Activated CD4-positive, alpha-beta T cell treated with anti-CD3 and anti-CD28 coated beads, Interleukin-2, amount 50 U/mL, for 48 hours (primary cell): ENCODE measurements around the gene C9orf57.
"Not testable (repeated sequence)": the region's sequence is repeated elsewhere in the genome, so short reads cannot be mapped to it uniquely, and the experiment has no call there.

Experiments
- DNase-seq, 2 experiments: peaks; one replicate each; pipeline ENCODE4 v3.0.0-alpha.2; 2020

The C9orf57 gene

DNA sequence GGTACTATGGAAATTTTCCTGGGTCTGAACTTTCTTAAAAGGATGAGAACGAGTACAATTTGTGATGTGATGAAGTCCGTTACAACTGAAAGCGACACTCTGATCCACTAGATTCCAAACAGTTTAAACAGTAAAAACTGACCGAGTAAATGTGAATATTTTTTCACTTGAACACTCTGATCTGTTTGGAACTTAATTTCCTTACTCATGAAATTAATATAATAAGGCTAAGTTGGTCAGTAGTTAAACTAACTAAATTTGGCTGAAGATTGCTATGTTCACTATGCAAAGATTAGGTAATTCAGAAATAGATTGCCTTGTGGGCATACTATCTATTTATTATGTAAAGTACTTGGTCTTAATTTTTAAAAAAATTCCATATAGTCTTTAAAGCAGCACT is at the start of gene C9orf57:
C9orf57 (minus strand) TSS at position 101 of the 400 bp plus-strand sequence. CDS start 1,282 bp downstream, outside the sequence.
- no peak for DNase-seq

DNA sequence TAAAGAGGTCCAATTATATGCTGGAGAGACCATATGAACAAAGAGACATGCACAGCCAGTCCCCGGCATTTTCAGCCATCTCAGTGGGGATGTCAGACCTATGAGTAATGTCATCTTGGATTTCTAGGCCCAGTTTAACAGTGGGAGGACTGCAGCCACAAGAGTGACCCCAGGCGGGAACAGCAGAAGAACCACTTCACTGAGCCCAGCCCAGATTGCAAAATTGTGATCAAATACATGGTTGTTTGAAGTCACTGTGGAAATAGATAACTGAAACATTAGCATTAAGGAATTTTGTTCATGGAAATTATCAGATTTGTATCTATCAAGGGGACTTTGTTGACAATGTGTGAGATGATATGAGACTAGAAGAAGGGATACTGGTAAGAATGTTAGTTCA is 42.1 kb upstream of the C9orf57 start:
- no peak for DNase-seq

DNA sequence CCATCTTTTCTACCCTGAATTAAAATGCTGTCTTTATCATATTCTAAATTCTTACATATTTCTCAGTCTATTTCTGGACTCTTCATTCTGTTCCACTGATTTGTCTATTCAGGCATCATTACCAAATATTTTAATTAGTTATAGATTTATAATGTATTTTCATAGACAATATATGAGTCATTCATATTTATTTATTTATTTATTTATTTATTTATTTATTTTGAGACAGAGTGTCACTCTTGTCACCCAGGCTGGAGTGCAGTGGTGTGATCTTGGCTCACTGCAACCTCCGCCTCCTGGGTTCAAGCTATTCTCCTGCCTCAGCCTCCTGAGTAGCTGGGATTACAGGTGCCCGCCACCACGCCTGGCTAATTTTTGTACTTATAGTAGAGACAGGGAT is 35.1 kb upstream of the C9orf57 start:
- DNase-seq, result not testable (repeated sequence)

GRCh38 chr9:72092820-72093219 is 32.4 kb upstream of the C9orf57 start:
- DNase-seq, result no peak

GRCh38 chr9:72089451-72090130 is 29.2 kb upstream of the C9orf57 start:
- DNase-seq, result no peak

- no peak for DNase-seq
These were observed 22.1 kb upstream of the C9orf57 start for GRCh38 chr9:72082536-72082935.

DNA sequence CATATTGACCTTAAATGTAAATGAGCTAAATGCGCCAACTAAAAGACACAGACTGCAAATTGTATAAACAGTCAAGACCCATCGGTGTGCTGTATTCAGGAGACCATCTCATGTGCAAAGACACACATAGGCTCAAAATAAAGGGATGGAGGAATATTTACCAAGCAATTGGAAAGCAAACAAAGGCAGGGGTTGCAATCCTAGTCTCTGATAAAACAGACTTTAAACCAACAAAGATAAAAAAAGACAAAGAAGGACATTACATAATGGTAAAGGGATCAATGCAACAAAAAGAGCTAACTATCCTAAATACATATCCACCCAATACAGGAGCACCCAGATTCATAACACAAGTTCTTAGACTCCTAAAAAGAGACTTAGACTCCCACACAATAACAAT is 14.3 kb upstream of the C9orf57 start:
- DNase-seq, result not testable (repeated sequence)

DNA sequence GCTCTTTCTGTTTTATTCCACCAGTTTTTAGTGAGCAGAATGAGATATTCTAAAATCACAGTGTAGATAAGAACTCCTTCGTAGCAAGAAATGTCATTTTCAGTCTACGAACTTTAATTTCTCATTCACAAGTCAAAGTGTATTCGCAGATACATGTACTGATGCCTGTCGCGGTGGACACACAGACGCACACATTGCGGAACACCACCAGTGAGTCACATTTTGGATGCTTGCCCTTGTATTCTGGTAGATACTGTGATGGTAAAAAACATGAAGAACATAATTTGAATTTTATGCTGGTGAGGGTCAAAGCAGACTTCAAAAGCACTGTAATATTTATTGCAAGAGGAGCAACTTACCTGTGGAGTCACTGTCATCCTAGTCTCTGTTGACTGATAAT is 4.7 kb upstream of the C9orf57 start:
- no peak for DNase-seq

DNA sequence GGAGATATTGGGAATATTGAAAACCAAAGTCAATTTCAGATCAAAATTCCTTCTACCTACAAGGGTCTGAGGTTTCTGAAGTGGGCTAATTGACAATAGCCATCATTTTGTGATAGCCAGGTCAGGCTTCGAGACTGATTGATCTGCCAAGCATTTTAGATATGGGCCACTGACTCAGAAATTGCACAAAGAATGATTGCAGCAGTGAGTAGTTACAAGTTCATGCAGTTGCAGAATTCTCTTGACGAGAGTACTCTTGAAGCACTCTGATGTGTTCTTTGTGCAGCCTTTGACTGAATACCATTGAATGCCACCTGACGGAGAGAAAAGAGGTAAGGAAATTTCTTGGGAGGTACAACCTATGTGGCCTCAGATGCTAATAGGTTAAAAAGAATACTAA is 8.3 kb downstream of the C9orf57 start:
- no peak for DNase-seq

DNA sequence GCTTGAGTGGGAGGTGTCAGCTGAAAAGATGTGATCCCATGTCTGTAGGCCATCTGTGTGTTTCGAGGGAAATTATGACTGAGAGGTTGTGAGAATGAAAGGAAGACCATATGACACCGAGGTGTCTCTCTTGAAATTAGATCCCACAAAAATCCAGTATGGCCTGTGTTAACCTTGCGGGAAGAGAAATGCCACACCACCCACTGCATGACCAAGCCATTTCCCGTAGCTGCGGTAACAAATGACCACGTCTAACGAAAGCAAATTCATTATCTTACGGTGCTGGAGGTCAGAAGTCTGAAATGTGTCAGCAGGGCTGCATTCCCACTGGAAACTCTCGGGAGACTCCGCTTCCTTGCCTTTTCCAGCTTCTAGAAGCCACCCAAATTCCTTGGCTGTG is 11.6 kb downstream of the C9orf57 start:
- no peak for DNase-seq

DNA sequence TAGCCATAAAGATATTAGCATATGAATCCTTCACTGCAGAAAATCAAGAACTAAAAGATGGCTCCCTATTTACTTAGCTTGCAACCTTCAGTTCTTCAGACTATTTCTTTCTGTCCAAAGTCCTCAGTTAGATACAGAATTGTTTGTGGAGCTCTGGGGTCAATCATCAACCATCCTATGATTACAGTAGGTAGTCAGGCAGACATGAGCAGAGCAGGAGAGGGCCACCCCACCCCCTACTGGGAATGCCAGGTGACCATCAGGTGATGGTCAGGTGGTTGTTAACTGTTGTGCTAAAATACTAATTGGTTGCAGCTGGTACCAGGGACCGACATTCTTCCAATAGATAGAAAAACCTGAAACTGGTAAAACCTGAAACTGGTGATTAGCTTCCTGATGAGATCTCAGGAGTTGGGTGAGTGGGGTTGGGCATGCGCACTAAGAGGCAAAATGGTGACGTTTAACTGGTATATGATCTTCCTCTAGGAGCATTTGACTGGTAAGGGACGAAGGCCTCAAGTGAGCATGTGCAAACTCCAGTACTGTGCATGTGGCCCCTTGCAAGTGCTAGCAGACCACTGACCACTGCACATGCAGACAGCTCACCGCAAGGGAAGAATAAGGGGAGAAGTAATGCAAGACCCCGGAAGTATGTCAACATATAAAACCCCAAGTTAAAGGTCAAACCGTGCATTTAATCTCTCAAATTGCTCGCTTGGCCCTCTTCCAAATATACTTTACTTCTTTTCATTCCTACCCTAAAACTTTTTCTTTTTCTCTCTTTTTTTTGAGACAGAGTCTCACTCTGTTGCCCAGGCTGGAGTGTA is 13.6 kb downstream of the C9orf57 start:
- no peak for DNase-seq

GRCh38 chr9:72044095-72044494 is 16.3 kb downstream of the C9orf57 start:
- no peak for DNase-seq

DNA sequence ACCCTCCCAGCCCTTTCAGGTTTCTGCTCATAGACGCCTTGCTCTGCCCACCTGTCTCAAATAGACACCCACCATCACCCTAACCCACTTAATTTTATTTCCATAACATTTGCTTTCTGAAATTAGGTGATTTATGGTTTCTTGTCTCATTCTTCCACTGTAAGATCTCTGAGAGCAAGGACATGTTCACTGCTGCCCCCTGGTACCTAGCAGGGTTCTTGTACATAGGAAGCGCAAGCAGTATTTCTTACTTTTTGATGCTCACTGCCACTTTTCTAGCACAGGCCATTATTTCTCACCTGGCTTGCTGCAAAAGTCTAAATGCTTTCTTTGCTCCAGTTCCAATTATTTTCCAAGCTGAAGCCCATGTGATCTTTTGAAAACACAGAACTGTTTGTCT is 16.8 kb downstream of the C9orf57 start:
- no peak for DNase-seq

- no peak for DNase-seq
These were observed 17.5 kb downstream of the C9orf57 start for GRCh38 chr9:72042928-72043327.

DNA sequence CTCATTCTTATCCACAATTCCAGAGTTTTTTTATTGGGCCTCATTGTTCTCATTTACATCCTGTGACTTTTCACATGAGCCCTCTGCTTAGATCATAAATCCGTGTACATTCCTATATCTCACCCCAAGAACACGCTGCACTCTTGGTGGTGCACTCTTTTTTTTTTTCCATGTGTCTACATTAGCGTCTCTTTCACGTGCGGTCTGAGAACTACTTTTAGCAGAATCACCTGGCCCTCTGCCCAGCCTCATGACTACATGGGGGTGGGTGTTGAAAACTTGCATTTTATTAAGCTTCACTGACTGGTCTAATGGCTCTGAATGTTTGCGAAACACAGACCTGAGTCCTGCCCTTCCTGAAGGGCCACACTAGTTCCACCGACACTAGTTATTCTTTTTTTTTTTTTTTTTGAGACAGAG is 18.6 kb downstream of the C9orf57 start:
- no peak for DNase-seq

GRCh38 chr9:72041369-72041768 is 19.0 kb downstream of the C9orf57 start:
- DNase-seq, result no peak

GRCh38 chr9:72039532-72039931 is 20.9 kb downstream of the C9orf57 start:
- DNase-seq, result no peak

DNA sequence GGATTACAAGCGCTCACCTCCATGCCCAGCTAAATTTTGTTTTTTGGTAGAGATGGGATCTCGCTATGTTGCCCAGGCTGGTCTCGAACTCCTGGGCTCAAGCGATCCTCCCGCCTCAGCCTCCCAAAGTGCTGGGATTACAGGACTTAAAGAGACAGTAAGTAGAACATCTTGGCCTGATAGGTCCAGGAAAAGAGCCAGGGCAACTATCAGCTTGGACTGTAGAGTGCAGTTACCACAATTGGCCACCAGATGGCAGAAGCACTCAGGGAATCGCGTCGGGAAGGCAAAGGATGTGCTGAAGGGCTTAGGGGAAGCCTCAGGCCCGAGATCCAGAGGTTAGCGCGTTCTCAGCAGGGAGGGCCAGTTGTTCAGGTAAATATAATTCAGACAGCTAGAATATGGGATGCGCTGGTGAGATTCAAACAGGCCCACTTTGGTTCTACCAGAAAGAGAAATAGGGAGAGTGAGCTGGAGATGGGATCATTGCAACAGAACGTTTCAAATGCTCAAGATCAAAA is 21.5 kb downstream of the C9orf57 start:
- peak; percentile 73 to 79 for DNase-seq

- DNase-seq, result no peak
These were observed 22.0 kb downstream of the C9orf57 start for GRCh38 chr9:72038408-72038807.

- DNase-seq, result no peak
These were observed 22.8 kb downstream of the C9orf57 start for GRCh38 chr9:72037571-72037970.

DNA sequence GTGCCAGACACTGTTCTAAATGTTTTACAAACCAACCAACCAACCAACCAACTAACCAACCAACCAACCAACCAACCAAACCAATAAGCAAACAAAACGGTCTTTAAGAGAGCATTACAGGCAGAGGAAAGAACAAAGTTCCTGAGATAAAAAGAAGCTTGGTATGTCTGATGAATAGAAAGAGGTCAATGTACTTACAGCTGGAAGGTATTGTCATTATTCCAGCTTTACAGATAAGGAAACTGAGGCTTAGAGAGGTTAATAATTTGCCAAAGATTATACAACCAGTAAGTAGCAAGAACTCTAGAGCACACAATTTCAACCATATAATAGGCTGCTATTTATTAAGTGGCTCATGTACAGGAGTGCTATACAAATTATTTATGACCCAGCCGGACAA is 29.6 kb downstream of the C9orf57 start:
- no peak for DNase-seq

DNA sequence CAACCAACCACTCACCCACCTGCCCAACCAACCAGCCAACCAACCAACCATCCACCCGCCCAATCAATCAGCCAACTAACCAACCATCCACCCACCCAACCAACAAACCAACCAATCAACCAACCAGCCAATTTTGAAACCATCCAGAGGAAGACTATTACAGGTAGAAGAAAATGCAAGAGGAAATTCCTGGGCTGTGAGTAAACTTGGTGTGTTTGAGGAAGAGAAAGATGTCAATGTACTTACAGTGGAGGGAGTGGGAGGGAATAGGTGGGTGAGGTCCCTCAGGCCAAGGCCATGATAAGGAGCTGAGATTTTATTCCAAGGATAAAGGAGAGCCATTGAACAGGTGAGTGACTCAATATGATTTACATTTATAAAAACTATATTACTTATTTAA is 30.4 kb downstream of the C9orf57 start:
- no peak for DNase-seq

DNA sequence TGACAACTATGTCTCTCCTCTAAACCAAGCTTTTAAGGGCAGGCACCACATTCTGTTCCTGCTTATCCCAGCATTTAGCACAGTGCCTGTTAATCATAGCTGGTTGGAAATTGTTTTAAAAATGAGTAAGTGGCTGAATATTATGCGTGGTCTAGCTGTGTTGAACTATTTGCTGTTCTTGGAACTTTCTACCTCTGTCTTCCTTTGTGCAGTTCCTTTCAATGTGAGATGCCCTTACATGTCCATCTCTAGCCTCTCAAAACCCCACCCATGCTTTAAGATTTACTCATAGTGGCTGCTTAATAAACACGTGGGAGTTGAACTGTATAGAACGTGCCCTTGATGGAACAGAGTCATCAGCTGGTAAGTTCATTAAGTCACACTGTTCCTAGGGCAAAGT is 34.5 kb downstream of the C9orf57 start:
- no peak for DNase-seq

DNA sequence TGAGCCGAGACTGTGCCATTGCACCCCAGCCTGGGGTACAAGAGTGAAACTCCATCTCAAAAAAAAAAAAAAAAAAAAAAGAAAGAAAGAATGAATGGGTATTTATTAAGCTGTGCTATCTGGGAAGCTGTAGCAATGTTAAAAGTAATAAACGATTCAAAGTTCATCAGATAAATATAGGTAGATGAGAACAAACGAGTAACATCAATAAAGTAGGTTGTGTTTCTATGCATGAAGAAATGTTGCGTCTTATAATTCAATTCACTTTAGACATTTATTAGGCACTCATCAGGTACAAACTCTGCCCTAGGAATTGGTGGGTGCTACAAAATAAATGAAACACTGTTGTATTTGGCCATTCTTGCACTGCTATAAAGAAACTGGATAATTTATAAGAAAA is 36.8 kb downstream of the C9orf57 start:
- DNase-seq, result no peak
